Occipital lobe (tissue), 2 donors: ENCODE results near the gene C12orf43. TPM values are rescaled to one million over a fixed set of nuclear protein-coding genes. Genes with fewer than 3 reads are reported as not detected.

Source experiments
- DNase-seq: peaks from one replicate; lab custom pipeline; 2025; lab: John Stamatoyannopoulos, UW
- total RNA-seq: library from RNA; depleted of rRNA; stranded (reverse); fragments of >200 nt; gene quantifications from one replicate; pipeline ENCODE4 v1.2.3, GENCODE V29; 2014

The C12orf43 gene
- total RNA-seq, 1 donor from 2014 or later = 13.6 TPM

DNA sequence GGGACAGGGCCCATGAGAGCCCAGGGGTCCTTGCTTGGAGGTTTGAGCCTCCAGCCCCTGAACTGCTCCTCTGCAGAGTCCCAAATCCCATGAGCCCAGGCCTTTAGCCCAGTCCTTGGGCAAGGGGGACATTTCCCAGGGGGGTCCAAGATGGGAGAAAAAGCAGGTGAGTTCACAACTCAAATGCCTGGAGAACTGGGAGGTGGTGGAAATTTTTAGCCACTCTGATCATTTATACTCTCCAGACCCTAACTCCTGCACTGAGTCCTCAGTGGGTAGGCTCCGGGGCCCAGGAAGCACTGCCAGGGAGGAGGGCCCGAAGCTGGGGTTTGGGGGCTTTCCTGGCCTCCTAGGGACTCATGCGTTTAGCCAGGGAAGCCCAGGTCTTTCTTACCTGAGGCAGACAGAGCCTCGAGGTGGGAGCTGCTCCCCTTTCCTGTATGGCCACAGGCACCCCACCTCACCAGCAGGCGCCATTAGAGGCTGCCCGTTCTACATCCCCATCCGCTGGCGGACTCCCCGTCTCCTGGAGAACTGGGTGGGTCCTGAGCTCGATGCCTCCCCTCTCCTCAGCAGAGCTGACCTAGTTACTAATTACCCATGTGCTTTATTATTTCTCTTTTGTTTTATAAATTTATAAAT lies 36.9 kb downstream of the C12orf43 start:
- DNase-seq = no peak

DNA sequence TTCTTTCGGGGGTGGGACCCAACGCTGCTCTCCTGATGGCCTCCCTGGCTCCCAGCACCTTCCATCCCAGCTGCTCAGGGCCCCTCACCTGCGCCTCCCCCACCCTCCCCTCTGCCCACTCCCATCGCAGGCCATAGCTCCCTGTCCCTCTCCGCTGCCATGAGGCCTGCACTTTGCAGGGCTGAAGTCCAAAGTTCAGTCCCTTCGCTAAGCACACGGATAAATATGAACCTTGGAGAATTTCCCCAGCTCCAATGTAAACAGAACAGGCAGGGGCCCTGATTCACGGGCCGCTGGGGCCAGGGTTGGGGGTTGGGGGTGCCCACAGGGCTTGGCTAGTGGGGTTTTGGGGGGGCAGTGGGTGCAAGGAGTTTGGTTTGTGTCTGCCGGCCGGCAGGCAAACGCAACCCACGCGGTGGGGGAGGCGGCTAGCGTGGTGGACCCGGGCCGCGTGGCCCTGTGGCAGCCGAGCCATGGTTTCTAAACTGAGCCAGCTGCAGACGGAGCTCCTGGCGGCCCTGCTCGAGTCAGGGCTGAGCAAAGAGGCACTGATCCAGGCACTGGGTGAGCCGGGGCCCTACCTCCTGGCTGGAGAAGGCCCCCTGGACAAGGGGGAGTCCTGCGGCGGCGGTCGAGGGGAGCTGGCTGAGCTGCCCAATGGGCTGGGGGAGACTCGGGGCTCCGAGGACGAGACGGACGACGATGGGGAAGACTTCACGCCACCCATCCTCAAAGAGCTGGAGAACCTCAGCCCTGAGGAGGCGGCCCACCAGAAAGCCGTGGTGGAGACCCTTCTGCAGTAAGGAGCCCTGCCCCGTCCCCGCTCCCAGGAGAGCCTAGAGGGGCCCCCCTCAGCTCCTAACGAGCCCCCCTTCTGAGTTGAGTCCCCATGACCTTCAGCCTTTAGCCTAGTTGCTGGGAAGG lies 37.7 kb downstream of the C12orf43 start, which contains the start of gene HNF1A:
Gene HNF1A (plus strand): TSS at position 248 of the 924 bp plus-strand sequence. CDS start 226 bp downstream, at position 474.
- DNase-seq = no peak

DNA sequence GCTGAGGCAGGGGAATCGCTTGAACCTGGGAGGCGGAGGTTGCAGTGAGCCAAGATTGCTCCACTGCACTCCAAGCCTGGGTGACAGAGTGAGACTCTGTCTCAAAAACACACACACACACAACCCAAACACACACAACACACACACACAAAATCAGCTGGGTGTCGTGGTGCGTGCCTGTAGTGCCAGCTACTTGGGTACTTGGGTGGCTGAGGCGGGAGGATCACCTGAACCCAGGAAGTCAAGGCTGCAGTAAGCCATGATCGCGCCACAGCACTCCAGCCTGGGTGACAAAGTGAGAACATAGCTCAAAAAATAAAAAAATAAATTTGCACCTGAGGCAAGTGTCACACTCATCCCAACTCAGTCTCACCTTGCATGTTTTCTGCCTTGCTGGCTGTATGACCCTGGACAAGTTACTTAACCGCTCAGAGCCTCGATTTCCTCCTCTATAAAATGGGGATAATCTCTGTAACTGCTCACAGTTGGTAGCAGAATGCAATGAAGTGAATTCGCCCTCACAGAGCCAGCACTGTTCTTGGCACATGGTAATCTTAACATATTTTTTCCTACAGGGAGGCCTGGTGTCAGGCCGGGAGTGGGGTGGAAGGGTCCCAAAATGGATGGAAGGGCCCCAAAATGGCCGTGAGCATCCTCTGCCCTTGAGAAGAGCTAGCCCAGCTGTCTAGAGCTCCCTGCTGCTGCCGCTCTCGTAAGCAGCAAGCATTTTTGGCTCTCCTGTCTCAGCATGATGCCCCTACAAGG lies 38.6 kb downstream of the C12orf43 start:
- no peak for DNase-seq

DNA sequence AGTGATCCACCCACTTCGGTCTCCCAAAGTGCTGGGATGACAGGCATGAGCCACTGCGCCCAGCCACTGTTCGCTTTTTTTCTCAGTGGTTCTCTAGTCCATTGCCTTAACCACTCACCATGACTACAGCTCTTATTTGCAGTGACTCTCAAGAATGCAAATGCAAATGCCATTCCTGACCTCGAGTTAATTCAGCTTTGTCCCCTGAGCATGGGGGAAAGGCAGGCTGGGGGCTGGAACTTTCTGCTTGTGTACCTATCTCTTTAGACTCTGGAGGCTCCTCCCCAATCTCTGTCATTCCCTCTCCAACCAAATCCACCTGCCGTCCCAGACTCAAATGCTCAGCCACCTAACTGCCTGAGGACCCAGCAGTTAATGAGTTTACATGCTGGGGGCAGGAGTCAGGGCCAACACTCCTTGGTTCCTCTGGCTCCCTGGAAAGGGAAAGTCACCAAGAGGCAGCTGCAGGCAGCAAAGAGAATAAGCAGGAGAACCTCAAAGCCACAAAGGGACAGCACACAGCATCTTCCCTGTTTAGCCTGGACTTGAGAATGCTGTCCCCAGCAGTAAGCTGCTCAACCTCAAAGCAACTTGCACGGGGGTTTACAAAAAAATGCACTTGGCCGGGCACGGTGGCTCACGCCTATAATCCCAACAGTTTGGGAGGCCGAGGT lies 43.3 kb downstream of the C12orf43 start:
- no peak for DNase-seq

DNA sequence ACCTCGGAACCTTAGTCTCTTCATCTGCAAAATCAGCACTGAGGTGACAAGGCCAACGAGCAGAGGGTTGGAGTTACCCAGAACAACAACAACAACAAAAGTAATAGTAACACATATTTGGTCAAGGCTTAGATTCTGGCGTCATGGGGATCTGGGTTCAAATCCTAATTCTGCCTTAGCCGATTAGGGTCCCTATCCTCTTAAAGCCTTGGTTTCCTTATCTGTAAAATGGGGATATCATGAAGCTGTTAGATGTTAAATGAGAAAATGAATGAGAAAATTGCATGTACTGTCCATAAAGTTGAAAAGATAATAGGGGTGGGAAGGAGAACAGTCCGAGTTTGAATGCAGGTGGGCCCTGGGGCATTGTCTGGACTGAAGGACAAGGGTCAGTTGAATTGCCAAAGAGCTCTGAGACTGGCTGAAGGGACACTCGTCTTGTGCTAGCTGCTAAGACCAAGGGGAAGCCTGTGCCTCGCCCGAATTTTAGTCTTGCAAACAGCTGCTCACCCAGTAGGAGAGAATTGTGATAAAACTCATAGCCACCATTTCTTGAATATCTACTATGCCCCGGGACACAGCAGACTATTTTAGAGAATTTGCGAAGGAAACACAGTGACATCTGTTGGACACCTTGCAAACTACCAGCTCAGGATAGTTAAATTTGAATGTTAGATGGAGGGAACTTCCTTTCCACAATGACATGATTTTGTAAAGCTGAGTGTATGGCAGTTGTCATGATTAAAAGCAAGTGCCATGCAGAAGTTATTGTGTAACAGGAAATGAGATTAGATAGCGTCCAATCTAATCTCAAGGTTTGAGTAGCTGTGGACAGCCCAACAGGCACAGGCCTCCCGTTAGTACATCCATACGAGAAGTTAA lies 44.7 kb downstream of the C12orf43 start:
- DNase-seq = no peak

DNA sequence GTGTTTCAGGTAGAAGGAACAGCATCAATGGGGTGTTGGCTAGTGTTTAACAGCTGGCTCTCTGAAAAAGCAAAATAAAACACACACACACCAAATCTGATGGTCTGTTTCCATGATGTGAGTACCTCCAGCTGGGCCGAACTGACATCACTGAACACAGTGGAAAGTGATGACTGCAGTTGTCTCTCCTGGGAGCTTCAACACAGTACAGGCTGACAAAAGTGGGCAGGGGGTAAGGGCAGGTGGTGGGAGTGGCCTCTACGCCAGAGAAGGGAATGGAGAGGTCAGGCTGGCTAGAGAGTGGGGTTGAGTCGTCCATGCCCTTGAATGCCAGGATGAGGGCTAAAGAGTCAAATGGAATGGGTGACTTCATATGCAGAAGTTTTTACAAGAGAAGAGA lies 46.0 kb downstream of the C12orf43 start:
- DNase-seq = no peak

DNA sequence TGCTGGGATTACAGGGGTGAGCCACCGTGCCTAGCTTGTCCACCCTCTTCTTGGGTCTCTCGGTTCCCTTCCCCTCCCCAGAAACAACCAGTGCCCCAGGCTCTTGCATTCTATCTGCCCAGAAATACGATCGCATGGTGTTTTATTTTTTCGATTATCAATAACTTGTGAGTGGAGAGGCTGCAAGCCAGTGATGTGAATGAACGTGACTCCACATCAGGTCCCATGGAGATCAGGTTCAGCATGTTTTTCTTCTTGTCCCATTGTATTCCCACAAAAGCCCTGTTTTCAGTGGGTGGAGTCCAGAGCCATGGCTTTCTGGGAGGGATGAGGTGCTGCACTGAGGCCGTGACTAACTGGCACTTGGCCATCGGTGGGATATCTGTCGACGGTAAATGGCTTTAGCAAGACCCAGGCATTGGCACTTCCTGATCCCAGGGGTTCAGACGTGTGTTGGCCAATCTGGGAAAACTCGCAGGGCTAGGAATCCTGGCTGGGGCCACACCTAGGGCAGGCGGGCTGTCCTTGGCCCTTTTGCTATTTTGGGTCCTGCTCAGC lies 50.7 kb downstream of the C12orf43 start:
- DNase-seq = no peak

DNA sequence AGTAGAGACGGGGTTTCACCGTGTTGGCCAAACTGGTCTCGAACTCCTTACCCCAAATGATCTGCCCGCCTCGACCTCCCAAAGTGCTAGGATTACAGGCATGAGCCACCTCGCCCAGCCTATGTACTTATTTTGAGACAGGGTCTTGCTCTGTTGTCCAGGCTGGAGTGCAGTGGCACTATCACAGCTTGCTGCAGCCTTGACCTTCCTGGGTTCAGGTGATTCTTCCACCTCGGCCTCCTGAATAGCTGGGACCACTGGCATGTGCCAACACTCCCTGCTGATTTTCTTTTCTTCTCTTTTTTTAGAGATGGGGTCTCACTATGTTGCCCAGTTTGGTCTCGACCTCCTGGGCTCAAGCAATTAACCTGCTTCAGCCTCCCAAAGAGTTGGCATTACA lies 52.0 kb downstream of the C12orf43 start:
- DNase-seq = no peak

DNA sequence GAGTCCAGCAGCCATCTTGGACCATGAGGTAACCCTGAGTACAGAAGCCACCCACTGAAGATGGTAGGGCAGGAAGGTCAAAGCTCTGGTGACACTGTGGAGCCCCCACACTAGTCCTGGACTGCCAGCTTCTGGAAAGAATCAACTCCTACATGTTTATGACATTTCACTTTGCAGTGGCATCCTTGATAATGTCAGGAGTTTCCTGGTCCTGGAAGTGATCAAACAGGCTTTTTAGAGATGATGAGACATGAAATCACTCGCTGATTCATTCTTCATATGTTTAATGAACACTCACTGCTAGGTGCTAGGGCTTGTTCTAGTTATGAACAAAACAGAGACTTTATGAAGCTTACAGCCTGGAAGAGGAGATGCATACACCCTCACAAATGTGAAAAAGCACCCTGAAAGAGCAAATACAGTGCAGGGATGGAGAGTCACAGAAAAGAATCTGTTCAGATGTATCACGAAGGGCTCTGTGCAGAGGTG lies 53.7 kb downstream of the C12orf43 start:
- no peak for DNase-seq

DNA sequence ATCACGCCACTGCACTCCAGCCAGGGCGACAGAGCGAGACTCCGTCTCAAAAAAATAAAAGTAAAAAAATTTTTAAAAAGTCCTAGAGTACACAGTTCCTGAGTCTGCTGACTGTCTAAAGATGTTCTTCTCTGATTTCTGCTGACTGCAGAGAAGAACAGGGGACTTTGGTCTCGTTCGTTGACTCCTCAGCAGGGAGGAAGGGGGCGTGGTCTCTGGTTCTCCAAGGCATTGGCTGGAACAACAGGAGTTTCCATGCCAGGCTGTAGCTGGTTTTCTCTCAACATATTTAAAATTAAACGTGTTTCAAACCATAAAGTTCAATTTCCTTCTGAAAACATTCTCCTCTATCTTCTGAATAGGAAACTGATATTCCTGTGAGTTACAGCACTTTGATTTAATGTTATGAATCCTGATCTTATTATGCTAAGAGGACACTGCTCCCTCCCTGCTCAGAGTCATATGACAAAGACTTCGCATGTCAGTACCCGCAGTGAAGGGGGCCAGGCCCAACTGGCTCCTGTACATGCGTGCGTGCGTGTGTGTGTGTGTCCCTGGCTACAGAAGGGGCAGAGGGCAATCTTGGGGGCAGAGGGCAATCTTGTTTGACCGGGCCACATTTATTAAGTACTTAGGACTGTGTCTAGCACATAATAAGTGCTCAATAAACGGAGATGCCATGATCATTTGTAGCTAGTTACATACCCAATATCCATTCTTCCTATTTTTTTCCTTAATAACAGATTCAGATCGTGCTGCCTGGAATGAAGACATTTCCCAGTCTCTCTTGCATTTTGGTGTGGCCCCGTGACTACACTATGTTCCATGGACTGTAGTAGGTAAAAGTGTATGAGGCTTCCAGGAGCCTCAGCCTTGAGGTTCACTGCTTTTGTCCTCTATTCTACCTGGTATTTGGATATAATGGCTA lies 54.4 kb downstream of the C12orf43 start:
- DNase-seq = no peak

DNA sequence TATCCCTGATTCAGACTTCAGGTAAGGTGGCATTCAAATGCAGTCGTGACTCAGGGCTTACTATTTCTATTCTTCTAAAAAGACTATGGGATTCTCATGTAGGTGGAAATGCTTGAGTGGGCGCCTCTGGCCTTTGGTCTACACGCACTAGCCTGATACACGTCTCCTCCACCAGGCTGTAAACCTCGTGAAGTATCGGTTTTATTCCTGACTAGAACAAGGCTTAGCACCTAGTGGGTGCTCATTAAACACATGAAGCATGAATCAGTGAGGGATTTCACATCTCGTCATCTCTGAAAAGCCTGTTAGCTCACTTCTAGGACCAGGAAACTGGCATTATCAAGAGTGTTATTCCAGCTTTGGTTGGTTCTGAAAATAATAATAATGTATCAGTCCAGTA lies 55.6 kb downstream of the C12orf43 start:
- DNase-seq = no peak

DNA sequence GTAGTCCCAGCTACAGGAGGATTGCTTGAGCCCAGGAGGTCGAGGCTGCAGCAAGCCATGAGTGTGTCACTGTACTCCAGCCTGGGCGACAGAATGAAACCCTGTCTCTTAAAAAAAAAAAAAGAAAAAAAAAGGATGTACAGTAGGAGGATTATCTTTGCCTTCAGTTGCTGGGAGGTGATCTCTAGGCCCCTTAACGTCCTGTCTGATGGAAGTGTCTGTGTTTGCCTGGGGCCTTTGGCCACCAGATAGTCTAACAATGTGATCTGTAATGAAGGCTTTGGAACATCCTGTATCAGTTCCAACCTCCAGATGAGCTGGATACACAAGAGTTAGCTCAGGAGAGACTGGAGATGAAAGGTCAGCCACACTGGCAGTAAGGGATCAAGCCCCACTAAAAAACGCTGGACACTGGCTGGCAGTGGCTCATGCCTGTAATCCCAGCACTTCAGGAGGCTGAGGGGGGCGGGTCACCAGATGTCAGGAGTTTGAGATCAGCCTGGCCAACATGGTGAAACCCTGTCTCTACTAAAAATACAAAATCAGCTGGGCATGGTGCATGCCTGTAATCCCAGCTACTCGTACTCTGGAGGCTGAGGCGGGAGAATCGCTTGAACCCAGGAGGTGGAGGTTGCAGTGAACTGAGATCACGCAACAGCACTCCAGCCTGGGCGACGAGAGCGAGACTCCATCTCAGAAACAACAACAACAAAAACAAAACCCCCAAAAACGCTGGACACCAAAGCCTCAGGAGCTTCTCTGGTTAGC lies 57.0 kb downstream of the C12orf43 start:
- no peak for DNase-seq

DNA sequence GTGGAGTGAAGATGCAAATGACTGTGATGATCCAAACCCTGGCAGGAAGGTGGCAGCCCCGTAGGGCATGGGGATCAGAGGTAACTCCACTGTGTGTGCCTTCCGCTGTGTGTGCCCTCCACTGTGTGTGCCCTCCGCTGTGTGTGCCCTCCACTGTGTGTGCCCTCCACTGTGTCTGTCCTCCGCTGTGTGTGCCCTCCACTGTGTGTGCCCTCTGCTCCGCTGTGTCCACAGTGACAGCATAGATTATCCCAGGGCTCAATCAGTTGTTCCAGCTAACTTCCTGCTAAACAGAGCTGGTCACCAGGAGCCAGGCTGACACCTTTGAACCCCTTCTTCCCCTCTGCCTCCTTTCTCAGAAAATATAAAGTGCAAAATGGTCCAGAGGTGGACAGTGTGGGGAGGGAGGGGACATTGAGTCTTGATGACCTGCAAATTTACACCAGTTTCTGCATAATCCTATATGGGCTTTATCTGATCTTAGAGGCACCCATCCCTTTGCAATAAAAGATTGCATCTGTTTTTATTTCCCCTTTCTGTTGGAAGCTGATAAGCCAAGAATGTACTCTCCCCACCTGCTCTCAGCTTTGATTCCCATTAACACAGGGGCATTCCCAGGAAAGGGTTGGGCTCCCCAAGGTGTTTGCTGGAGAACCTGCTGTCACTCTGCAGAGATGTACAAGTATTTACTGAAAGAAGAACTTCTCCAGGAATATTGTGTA lies 59.5 kb downstream of the C12orf43 start:
- no peak for DNase-seq

DNA sequence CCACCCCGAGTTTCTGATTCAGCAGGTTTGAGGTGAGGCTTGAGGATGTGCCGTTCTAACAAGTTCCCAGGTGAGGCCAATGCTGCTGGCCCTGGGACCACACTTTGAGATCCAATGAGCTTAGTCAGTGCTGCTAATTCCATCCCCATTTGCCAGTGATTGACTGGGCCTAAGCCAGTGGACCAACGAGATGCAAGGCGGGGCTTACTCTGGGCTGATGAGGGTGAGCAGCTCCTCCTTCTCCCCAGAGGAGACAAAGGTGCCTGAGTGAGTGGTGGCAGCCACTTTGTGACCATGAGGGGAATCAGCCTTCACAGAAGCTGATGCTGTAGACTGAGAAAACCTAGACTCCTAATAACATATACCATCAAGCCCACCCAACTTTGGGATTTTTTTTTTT lies 61.1 kb downstream of the C12orf43 start:
- DNase-seq = no peak

DNA sequence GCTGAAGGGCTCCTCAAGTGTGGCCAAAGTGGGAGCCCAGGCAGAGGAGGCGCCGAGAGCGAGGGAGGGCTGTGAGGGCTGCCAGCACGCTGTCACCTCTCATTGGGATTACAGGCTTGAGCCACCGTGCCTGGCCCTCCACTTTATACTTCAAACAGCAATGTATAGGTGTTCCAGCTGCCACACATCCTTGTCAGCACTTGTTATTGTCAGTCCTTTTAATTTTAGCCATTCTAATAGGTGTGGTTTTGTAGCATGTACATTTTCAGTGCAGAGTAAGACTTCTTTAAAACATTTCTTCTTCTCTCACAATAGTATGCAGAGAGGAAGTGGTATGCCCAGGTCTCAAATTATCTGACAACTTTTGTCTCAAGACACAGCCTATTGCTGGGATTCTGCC lies 65.5 kb downstream of the C12orf43 start:
- no peak for DNase-seq
